Measurements from ENCODE around the gene BAX.

GRCh38 chr19:48926909-48927308 lies 27.8 kb upstream of the BAX start:
- TF ChIP-seq CTCF (IDR thresholded peaks at IDR 0.05) (no peak), EP300 (IDR thresholded peaks at IDR 0.05) (no peak), POLR2A (IDR thresholded peaks at IDR 0.05) (no peak), POLR2AphosphoS5 (IDR thresholded peaks at IDR 0.05) (peak; percentile 51 to 89 (median 76))
